GM21576 (cell line): ENCODE measurements around the gene ZNF155.
A peak's percentile ranks its signal among the peaks of the same experiment; 100 is the strongest.
"Not testable (repeated sequence)": the region's sequence is repeated elsewhere in the genome, so short reads cannot be mapped to it uniquely, and the experiment has no call there.

Experiments
- ATAC-seq: cut with Tn5 transposase; IDR thresholded peaks from one replicate; pipeline ENCODE4 v1.9.1; 2021; ENCODE audit warnings: mild to moderate bottlenecking, moderate library complexity; ENCODE audit not compliant: unreplicated experiment

The ZNF155 gene

GRCh38 chr19:43983912-43984686, at the start of gene ZNF155:
ZNF155 (plus strand) TSS chr19:43984188; CDS start chr19:43988544, 4,356 bp downstream.
- peak; percentile 82 for ATAC-seq

- ATAC-seq: peak; percentile 95
Observed at GRCh38 chr19:43934985-43935708, 48.8 kb upstream of the ZNF155 start, which contains the start of gene ZNF45. ZNF45 (minus strand) TSS chr19:43935282; CDS start chr19:43922185, 13,097 bp downstream.

GRCh38 chr19:43936188-43936587, 47.8 kb upstream of the ZNF155 start:
- ATAC-seq: no peak

- no peak for ATAC-seq
Observed at GRCh38 chr19:43939557-43940260, 44.3 kb upstream of the ZNF155 start.

- no peak for ATAC-seq
Observed at GRCh38 chr19:43940719-43941118, 43.3 kb upstream of the ZNF155 start.

- no peak for ATAC-seq
Observed at GRCh38 chr19:43941209-43941608, 42.8 kb upstream of the ZNF155 start.

GRCh38 chr19:43947412-43947811, 36.6 kb upstream of the ZNF155 start:
- ATAC-seq: not testable (repeated sequence)

GRCh38 chr19:43949803-43950202, 34.2 kb upstream of the ZNF155 start:
- ATAC-seq: not testable (repeated sequence)

- ATAC-seq: peak; percentile 77
Observed at GRCh38 chr19:43950834-43951645, 32.9 kb upstream of the ZNF155 start, which contains the start of gene ZNF221. ZNF221 (plus strand) TSS chr19:43951228; CDS start chr19:43962727, 11,499 bp downstream.

- no peak for ATAC-seq
Observed at GRCh38 chr19:43956827-43957226, 27.2 kb upstream of the ZNF155 start.

GRCh38 chr19:43957891-43958290, 26.1 kb upstream of the ZNF155 start:
- no peak for ATAC-seq

GRCh38 chr19:43960411-43960810, 23.6 kb upstream of the ZNF155 start:
- ATAC-seq: no peak

- no peak for ATAC-seq
Observed at GRCh38 chr19:43966079-43966694, 17.8 kb upstream of the ZNF155 start.

- no peak for ATAC-seq
Observed at GRCh38 chr19:43976732-43977131, 7.3 kb upstream of the ZNF155 start.

GRCh38 chr19:43983544-43983911, 460 bp upstream of the ZNF155 start:
- ATAC-seq: peak; percentile 21

GRCh38 chr19:43984687-43985000, 656 bp downstream of the ZNF155 start:
- no peak for ATAC-seq

GRCh38 chr19:43997631-43998290, 13.8 kb downstream of the ZNF155 start:
- no peak for ATAC-seq

GRCh38 chr19:44002212-44002565, 18.2 kb downstream of the ZNF155 start:
- no peak for ATAC-seq

- peak; percentile 96 for ATAC-seq
Observed at GRCh38 chr19:44002566-44003460, 18.8 kb downstream of the ZNF155 start, which contains the start of gene ZNF230. ZNF230 (plus strand) TSS chr19:44002957; CDS start chr19:44007079, 4,122 bp downstream.
